Spleen (tissue), 7 donors: Measurements from ENCODE around the gene ATP10A.

Experiments used
- CTCF ChIP-seq, 11 experiments: fragments of 200-600 bp in 7 of 11; fragments of 450-650 bp in 4 of 11; sonication (generic) in 4 of 11; IDR thresholded peaks in 8 of 11; conservative IDR thresholded peaks in 3 of 11; 1 replicate in 7 of 11; 2 replicates in 4 of 11; pipeline versions ENCODE4 v1.4.0 to v1.8.0; 2016 to 2021; ENCODE audit warnings: antibody characterized with exemption in 11 of 11, inconsistent platforms in 4 of 11, mild to moderate bottlenecking in 1 of 11
- POLR2A ChIP-seq, 3 donors: fragments of 450-650 bp; IDR thresholded peaks; one replicate each; pipeline ENCODE4 v1.5.1; 2017; ENCODE audit warnings: antibody characterized with exemption in 3 of 3, mild to moderate bottlenecking in 1 of 3
- POLR2AphosphoS5 ChIP-seq, 3 donors: sonication (generic); formaldehyde crosslinking; IDR thresholded peaks; one replicate each; pipeline ENCODE4 v1.5.1; 2017; ENCODE audit warnings: antibody characterized with exemption in 3 of 3
- donor health status: DM: no; HTN: no; CAD: no; lungs with moderate emphysema.
- donor health status: DM: no; HTN: no; CAD: no.
- donor health status: DM: no; HTN: no; CAD: no.

- TF ChIP-seq CTCF (IDR thresholded peaks at IDR 0.05 in 8 of 11, conservative IDR thresholded peaks at IDR 0.05 in 3 of 11) (no peak), POLR2A (IDR thresholded peaks at IDR 0.05) (no peak), POLR2AphosphoS5 (IDR thresholded peaks at IDR 0.05) (no peak)
These were observed 197.2 kb downstream of the ATP10A start for GRCh38 chr15:25665913-25666312.
